Measurements from ENCODE around the gene AGBL5.

- TF ChIP-seq SMAD3 (CRISPR knock-in tag; conservative IDR thresholded peaks at IDR 0.05) (no peak), RNF219 (CRISPR knock-in tag; IDR thresholded peaks at IDR 0.05) (no peak), GABPB2 (CRISPR knock-in tag; conservative IDR thresholded peaks at IDR 0.05) (no peak)
- TF ChIP-seq, protein P1, sequence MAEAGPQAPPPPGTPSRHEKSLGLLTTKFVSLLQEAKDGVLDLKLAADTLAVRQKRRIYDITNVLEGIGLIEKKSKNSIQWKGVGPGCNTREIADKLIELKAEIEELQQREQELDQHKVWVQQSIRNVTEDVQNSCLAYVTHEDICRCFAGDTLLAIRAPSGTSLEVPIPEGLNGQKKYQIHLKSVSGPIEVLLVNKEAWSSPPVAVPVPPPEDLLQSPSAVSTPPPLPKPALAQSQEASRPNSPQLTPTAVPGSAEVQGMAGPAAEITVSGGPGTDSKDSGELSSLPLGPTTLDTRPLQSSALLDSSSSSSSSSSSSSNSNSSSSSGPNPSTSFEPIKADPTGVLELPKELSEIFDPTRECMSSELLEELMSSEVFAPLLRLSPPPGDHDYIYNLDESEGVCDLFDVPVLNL (CRISPR knock-in tag; IDR thresholded peaks at IDR 0.05; ENCODE audit: low read depth) = no peak
- TF ChIP-seq, protein P2, sequence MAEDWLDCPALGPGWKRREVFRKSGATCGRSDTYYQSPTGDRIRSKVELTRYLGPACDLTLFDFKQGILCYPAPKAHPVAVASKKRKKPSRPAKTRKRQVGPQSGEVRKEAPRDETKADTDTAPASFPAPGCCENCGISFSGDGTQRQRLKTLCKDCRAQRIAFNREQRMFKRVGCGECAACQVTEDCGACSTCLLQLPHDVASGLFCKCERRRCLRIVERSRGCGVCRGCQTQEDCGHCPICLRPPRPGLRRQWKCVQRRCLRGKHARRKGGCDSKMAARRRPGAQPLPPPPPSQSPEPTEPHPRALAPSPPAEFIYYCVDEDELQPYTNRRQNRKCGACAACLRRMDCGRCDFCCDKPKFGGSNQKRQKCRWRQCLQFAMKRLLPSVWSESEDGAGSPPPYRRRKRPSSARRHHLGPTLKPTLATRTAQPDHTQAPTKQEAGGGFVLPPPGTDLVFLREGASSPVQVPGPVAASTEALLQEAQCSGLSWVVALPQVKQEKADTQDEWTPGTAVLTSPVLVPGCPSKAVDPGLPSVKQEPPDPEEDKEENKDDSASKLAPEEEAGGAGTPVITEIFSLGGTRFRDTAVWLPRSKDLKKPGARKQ (CRISPR knock-in tag; IDR thresholded peaks at IDR 0.05) = no peak
These were observed 67.3 kb downstream of the AGBL5 start, which contains the start of gene CGREF1 for GRCh38 chr2:27118525-27119329.
